Activated gamma-delta T cell (primary cell): ENCODE measurements around the gene TBC1D22A.

Experiments used
- DNase-seq: peaks from one replicate; lab custom pipeline; 2025; lab: John Stamatoyannopoulos, UW

The TBC1D22A gene

DNA sequence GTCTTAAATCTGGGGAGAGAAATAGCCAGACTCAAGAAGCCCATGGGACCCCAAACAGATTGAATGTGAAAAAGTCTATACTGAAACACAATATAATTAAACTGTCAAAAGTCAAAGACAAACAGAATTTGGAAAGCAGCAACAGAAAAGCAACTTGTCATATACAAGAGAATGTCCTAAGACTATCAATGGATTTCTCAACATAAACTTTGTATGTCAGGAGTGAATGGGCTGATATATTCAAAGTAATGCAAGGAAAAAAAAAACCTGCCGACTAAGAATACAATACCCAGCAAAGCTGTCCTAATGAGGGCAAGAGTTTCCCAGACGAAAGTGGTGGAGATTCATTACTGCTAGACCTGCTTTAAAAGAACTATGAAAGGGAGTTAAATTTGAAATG is 73.2 kb downstream of the TBC1D22A start:
- no peak for DNase-seq

GRCh38 chr22:46841522-46841921 is 79.1 kb downstream of the TBC1D22A start:
- no peak for DNase-seq

GRCh38 chr22:46842606-46843005 is 80.2 kb downstream of the TBC1D22A start:
- no peak for DNase-seq

DNA sequence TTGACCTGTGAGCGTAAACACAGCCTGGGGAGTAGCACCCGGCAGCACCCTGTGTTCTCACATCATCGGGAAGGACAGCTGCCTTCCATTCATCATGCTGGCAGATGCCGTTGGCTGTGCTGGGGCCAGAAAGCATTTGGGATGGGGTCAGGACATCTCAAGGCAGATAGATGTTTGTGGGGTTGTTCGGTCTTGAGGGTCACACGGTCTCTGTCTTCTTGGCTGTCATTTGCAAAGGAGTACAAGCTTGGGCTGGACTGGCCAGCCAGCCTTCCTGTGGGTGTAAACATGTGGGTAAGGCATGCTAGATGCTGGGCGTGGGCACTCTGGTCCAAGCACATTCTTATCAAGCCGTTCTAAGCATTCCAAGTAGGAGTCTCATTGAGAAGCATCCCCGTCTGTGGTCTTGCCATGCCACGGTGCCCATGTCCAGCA is 81.4 kb downstream of the TBC1D22A start:
- DNase-seq: no peak

- DNase-seq: no peak
These were observed 82.3 kb downstream of the TBC1D22A start for GRCh38 chr22:46844606-46845210.

DNA sequence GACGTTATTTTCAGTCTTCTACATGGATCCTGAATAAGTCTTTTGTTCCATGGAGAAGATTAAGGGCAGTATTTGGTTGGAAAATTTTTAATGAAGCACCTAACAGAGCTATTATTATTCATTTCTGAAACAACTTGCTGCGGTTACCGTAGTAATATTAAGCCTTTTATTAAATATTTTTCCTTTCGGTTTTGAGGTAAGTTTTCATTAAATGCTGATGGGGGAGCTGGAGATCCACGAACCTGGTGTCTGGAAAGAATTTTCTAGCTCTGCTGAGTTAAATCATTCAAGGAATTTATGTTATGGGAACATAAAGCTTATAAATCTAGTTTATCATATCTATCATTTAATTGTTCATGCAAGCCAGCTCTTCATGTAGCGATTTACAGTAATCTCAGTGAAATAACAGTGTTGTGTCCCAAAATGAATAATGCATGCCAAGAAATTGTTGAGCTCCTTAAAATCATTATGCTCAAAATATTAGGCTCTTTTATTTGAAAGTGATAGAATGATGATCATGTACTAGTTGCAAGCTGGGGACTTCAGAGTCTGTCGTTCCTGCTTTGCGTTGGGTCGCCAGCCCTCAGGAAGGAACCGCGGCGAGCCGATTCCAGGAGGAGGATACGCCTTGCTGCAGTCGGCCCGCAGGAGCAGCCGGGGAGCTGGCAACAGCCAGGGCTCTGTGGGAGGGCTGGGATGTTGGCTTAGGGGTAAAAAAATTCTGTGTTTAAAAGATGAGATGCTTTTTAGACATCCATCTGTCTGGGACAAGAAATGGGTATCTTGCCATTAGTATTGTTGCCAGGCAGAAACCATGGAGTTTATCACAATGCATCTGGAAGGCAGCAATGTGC is 83.1 kb downstream of the TBC1D22A start:
- DNase-seq: no peak

DNA sequence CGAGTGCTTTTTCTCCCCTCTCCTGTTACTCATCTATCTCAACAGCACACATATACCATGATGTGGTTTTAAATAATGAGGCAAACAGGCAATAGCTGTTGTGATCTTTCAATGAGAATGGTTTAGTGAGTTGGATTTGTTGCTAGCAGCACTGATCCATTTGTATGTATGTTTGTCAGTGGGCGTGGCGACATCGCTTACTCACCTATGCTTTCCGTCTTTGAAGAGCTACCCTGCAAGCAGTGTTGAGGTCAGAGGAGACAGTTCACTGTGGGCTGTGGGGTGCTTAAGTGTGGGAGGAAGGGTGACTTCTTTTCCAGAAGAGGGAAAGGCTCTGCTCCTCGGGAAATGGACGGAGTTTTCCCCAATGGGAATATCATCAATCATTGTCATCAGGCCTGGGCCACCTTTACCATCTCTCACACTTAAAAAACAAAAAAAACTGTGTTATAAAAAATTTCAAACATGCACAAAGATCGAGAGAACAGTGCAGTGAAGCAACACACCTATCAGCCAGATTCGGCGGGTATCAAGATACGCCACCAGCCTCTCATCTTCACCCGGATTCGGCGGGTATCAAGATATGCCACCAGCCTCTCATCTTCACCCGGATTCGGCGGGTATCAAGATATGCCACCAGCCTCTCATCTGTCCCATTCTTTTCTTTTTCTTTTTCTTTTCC is 83.8 kb downstream of the TBC1D22A start:
- no peak for DNase-seq

DNA sequence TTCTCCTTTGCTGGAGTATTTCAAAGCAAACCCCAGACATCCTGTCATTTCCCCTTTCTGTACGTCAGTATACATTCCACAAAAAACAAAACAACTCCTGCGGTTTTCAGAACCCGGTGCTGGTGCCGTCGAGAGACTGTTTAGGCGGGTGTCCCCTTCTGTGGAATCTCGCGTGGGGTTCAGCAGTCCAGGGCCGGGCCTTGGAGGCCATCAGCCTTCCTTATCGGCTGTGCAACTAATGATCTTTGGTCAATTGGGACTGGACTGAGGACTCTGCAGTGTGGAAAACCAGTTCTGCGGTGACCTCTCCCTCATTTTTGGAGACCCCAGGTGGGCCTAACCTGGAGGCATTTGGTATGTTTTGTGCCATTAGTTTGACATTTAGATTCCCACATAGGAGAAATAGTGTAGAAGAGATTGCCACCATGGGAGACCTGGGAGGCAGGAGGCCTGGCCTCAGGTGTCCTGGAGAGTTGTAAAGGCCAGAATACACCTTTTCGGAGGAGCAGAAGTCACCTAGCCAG is 84.4 kb downstream of the TBC1D22A start:
- DNase-seq: no peak

DNA sequence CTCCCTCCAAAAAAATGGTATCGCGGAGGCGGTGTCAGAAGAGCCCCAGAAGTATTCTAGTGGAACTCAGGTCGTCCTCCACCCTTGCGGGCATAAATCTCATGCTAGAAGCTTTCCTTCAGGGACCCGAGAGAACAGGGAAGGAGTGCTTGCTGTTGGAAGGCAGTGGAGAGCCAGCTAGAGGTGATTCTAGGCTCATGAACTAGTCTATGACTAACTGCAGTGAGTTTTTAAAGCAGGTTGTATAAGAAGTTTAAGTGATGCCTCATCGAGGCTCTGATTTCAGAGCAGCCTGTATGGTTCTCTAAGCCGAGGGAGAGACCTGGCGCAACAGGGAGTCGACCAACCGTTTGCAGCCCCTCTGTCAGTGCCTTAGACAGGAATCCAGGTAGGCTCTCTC is 85.7 kb downstream of the TBC1D22A start:
- no peak for DNase-seq

DNA sequence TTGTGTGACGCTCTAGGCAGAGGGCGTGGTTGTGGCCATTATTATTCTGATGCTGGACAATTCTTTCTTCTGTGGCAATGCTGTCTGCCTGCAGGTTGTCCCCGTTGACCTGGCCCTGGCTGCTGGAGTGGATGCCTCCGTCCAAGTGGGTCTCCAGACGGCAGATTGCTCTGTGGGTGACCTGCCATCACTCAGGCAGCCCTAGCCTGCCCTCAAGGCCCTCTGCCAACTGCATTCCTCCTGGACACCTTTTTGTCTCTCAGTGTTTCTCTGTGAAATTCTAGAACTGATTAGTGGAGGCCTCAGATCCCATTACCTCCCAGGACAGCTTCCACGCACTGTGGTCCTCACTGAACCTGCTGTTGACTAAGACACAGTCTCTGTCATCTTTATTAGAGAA is 86.7 kb downstream of the TBC1D22A start:
- DNase-seq: no peak

GRCh38 chr22:46849951-46850350 is 87.5 kb downstream of the TBC1D22A start:
- DNase-seq: no peak

- DNase-seq: no peak
These were observed 88.9 kb downstream of the TBC1D22A start for GRCh38 chr22:46851311-46851710.

- no peak for DNase-seq
These were observed 89.5 kb downstream of the TBC1D22A start for GRCh38 chr22:46851941-46852340.

GRCh38 chr22:46852771-46853170 is 90.3 kb downstream of the TBC1D22A start:
- no peak for DNase-seq

DNA sequence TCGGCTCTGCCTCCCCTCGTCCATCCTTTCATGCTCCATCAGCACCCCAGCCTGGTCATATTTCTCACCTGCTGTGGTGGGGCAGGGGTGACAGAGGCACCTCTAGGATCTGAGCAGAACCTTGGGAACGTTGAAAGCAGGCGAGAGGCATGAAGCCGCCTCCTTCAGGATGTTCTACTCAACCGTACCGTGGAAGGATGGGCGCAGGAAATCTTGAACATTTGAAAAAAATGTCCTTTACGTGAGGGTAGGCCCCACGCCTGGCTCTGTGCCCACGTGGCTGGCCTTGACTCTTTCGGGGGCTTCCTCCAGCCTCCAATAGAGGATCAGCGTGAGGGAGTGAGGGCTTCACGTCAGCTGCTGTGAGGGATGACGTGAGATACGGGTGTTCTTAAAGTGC is 90.7 kb downstream of the TBC1D22A start:
- no peak for DNase-seq

DNA sequence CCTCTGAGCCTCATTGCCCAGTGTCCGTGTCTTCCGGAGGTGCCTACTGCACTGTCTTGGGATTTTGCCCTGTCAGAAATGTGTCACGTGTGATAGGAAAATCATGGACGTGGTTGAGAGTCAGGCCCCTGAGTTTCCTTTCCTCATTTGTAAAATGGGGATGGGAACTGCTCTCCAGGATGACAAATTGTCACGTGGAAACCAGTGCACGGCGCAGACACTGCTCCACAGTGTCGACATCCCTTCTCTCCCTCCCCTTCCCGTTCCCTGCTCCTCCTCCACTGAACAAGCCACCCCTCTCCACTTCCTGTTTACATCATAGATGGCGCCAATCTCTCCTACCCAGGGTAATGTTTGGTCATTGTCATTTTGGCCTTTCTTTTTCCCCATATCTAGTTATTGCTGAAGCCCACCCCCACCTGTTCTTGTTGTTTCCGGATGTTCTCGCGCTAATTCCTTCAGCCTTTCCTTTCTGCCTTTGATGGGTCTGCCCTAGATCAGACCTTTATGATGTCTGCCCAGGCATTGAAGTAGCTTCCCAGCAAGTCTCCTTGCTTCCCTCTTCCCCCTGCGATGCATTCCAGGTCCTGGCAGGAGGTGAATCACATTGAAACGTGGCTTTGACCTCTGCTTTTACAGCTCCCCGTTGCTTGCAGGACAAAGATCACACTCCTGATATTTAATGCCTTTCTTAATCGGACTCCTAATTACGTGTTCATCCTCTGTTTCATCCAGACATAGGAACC is 91.8 kb downstream of the TBC1D22A start:
- no peak for DNase-seq

- DNase-seq: no peak
These were observed 93.2 kb downstream of the TBC1D22A start for GRCh38 chr22:46855681-46856080.

- no peak for DNase-seq
These were observed 94.2 kb downstream of the TBC1D22A start for GRCh38 chr22:46856661-46857060.

DNA sequence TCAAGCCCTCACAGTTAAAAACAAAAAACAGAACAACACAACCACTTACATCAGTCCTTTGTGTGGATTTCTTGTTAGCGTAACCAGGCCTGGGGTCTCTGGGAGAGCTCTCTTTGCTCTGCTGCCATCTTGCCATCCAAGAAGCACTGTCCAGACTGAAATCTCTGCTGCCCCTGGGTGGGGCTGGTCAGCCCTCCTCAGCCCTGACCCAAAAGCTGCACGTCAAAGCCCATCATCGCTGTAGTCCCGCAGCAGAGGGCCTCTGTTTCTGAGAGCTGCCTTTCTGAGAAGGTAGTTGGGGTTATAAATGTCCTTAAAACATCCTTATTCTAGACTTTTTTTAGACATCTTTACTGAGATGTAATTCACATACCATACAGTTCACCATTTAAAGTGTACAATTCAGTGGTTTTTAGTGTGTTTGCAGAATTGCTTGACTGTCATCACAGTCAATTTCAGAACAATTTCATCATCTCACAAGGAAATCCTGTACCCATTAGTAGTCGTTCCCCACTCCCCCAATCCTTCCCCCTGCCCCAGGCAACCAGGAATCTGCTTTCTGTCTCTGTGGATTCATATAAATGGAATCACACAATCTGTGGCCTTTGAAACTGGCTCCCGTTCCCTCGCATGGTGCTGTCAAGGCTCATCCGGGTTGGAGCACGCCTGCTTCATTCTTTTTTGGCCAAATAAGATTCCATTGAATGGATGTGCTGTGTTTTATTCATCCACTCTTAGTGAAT is 94.9 kb downstream of the TBC1D22A start:
- DNase-seq: no peak

DNA sequence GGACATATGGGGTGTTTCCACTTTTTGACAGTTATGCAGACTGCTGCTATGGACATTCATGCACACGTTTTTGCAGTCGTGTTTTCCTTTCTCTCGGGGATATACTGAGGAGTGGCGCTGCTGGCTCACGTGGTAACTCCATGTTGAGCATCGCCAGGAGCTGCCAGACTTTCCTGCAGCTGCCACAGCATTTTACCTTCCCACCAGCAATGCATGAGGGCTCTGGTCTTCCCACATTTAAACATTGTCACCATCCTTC is 95.4 kb downstream of the TBC1D22A start:
- no peak for DNase-seq

GRCh38 chr22:46858181-46858771 is 95.8 kb downstream of the TBC1D22A start:
- DNase-seq: no peak
